Trophoblast cell (in vitro differentiated cells and primary cell): ENCODE measurements around the gene RPL11.

Experiments used
- DNase-seq, 2 donors: peaks; one replicate each; pipeline ENCODE4 v3.0.0-alpha.2; 2016
- H2AFZ ChIP-seq: 2 replicates; pipeline ENCODE4 v1.6.1; 2013; ENCODE audit warnings: low read length, moderate library complexity, mild to moderate bottlenecking; ENCODE audit not compliant: insufficient read depth, poor library complexity
- H2AK5ac ChIP-seq: 2 replicates; pipeline ENCODE4 v1.6.1; 2013; ENCODE audit warnings: mild to moderate bottlenecking, low read length
- H2BK120ac ChIP-seq: 2 replicates; pipeline ENCODE4 v1.6.1; 2013; ENCODE audit warnings: low read length, mild to moderate bottlenecking, moderate library complexity; ENCODE audit not compliant: insufficient read depth, poor library complexity
- H2BK12ac ChIP-seq: 2 replicates; pipeline ENCODE4 v1.6.1; 2013; ENCODE audit warnings: mild to moderate bottlenecking, low read length, moderate library complexity
- H2BK5ac ChIP-seq: 2 replicates; pipeline ENCODE4 v1.6.1; 2013; ENCODE audit warnings: low read length, low read depth, moderate library complexity, mild to moderate bottlenecking; ENCODE audit not compliant: poor library complexity
- H3K14ac ChIP-seq: 2 replicates; pipeline ENCODE4 v1.6.1; 2013; ENCODE audit warnings: mild to moderate bottlenecking, low read length
- H3K18ac ChIP-seq: 2 replicates; pipeline ENCODE4 v1.6.1; 2013; ENCODE audit warnings: mild to moderate bottlenecking, low read length
- H3K23ac ChIP-seq: 2 replicates; pipeline ENCODE4 v1.6.1; 2013; ENCODE audit warnings: low read length
- H3K27ac ChIP-seq: 2 replicates; pipeline ENCODE4 v1.5.1; 2013; ENCODE audit warnings: low read depth, mild to moderate bottlenecking, inconsistent platforms, low read length, moderate library complexity
- H3K27me3 ChIP-seq: 2 replicates; pipeline ENCODE4 v1.6.1; 2013; ENCODE audit warnings: inconsistent platforms, mild to moderate bottlenecking, low read length, moderate library complexity; ENCODE audit not compliant: insufficient read depth
- H3K36me3 ChIP-seq, 2 experiments: 1 replicate in 1 of 2; 2 replicates in 1 of 2; pipeline ENCODE4 v1.6.1; 2013; ENCODE audit warnings: low read length in 2 of 2, mild to moderate bottlenecking in 2 of 2, moderate library complexity in 1 of 2; ENCODE audit not compliant: insufficient read depth in 2 of 2, control insufficient read depth in 1 of 2
- H3K4ac ChIP-seq: 2 replicates; pipeline ENCODE4 v1.6.1; 2013; ENCODE audit warnings: low read depth, mild to moderate bottlenecking, low read length, moderate library complexity
- H3K4me1 ChIP-seq, 2 experiments: 1 replicate in 1 of 2; 2 replicates in 1 of 2; pipeline ENCODE4 v1.6.1; 2013; ENCODE audit warnings: low read length in 2 of 2, mild to moderate bottlenecking in 2 of 2, moderate library complexity in 1 of 2; ENCODE audit not compliant: insufficient read depth in 2 of 2, control insufficient read depth in 1 of 2
- H3K4me2 ChIP-seq: 2 replicates; pipeline ENCODE4 v1.6.1; 2013; ENCODE audit warnings: inconsistent platforms, mild to moderate bottlenecking, low read length, moderate library complexity
- H3K4me3 ChIP-seq: 2 replicates; pipeline ENCODE4 v1.5.1; 2013; ENCODE audit warnings: mild to moderate bottlenecking, low read depth, low read length, inconsistent platforms
- H3K79me1 ChIP-seq: one replicate; pipeline ENCODE4 v1.6.1; 2013; ENCODE audit warnings: low read length
- H3K79me2 ChIP-seq: 2 replicates; pipeline ENCODE4 v1.6.1; 2013; ENCODE audit warnings: low read length, mild to moderate bottlenecking; ENCODE audit not compliant: control insufficient read depth, insufficient read depth, poor library complexity
- H3K9ac ChIP-seq: 2 replicates; pipeline ENCODE4 v1.6.1; 2013; ENCODE audit warnings: mild to moderate bottlenecking, low read length
- H3K9me3 ChIP-seq: 2 replicates; pipeline ENCODE4 v1.6.1; 2013; ENCODE audit warnings: low read depth, mild to moderate bottlenecking, control low read depth, inconsistent platforms, low read length; ENCODE audit not compliant: insufficient read depth
- H4K12ac ChIP-seq: 2 replicates; pipeline ENCODE4 v1.6.1; 2013; ENCODE audit warnings: low read depth, mild to moderate bottlenecking, low read length, moderate library complexity
- H4K8ac ChIP-seq: 2 replicates; pipeline ENCODE4 v1.6.1; 2013; ENCODE audit warnings: low read depth, mild to moderate bottlenecking, low read length, moderate library complexity
- H4K91ac ChIP-seq: one replicate; pipeline ENCODE4 v1.6.1; 2013; ENCODE audit warnings: low read depth, mild to moderate bottlenecking, low read length, moderate library complexity
- WGBS: extraction: QIAGEN DNeasy Blood & Tissue Kit; methylation state at CpG from one replicate; pipeline ENCODE4 v1.1.7; 2013; ENCODE audit warnings: missing lambda C conversion rate; ENCODE audit not compliant: insufficient read length, insufficient coverage; ENCODE audit errors: extremely low coverage; 5-methylcytosine and 5-hydroxymethylcytosine counted together

RPL11 gene

GRCh38 chr1:23720256-23720995, 28.8 kb downstream of the RPL11 start:
- H2BK12ac ChIP-seq = no peak overlapping the region
- no peak overlapping the region for H2BK5ac ChIP-seq
- H3K4me3 ChIP-seq = no peak overlapping the region
- no peaks in the 10 kb centered on the region for H3K9me3 ChIP-seq
- no peak overlapping the region for H3K9ac ChIP-seq
- H4K91ac ChIP-seq = no peak overlapping the region
- no peak overlapping the region for H2AK5ac ChIP-seq
- H3K18ac ChIP-seq = no peak overlapping the region
- no peaks in the 10 kb centered on the region for H3K79me2 ChIP-seq
- H3K23ac ChIP-seq = no peak overlapping the region
- DNase-seq = peak in 1 of 2 donors; percentile 16
- no peak overlapping the region for H2BK120ac ChIP-seq
- H3K14ac ChIP-seq = no peak overlapping the region
- H2AFZ ChIP-seq = no peak overlapping the region
- H3K27ac ChIP-seq = no peak overlapping the region
- H3K27me3 ChIP-seq = no peaks in the 10 kb centered on the region
- H4K8ac ChIP-seq = no peak overlapping the region
- H4K12ac ChIP-seq = no peak overlapping the region
- no CpG with 5 or more reads among the region's 10 CpGs for WGBS
- H3K4ac ChIP-seq = no peak overlapping the region
- H3K4me2 ChIP-seq = no peak overlapping the region
- no peaks in the 10 kb centered on the region for H3K4me1 ChIP-seq
- peaks cover 0 to 3% of the 10 kb centered on the region in 2 experiments for H3K36me3 ChIP-seq
- no peaks in the 10 kb centered on the region for H3K79me1 ChIP-seq

DNA sequence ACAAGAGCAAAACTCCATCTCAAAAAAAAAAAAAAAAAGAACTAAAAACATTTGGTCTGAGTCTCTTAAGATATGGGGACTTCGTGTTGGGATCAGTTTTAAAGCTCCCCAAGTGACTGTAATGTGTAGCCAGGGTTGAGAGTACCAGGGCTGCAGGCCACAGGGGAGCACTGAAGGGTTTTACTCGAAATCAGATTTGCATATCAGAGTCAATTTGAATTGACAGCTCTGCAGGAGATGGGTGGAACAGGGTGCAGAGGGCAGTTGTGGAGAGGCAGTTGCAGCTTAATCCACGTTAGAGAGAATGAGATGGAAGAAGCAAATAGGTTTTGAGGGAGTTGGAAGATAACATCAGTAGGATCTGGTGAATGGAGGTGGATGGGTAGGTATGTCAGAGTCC, 31.0 kb downstream of the RPL11 start:
- Histone ChIP-seq H3K4me2 (no peak overlapping the region), H2BK5ac (no peak overlapping the region), H3K4me1 (no peaks in the 10 kb centered on the region), H2BK120ac (no peak overlapping the region), H3K4ac (no peak overlapping the region), H3K18ac (no peak overlapping the region), H3K27me3 (no peaks in the 10 kb centered on the region), H3K23ac (no peak overlapping the region), H3K27ac (no peak overlapping the region), H3K36me3 (peaks cover 0 to 3% of the 10 kb centered on the region in 2 experiments), H2BK12ac (no peak overlapping the region), H3K14ac (no peak overlapping the region), H2AFZ (no peak overlapping the region), H3K9ac (no peak overlapping the region), H4K8ac (no peak overlapping the region), H4K12ac (no peak overlapping the region), H2AK5ac (no peak overlapping the region), H3K79me1 (no peaks in the 10 kb centered on the region), H3K4me3 (no peak overlapping the region), H3K79me2 (no peaks in the 10 kb centered on the region), H4K91ac (no peak overlapping the region), H3K9me3 (no peaks in the 10 kb centered on the region)
- DNase-seq = no peak
- WGBS = no CpG with 5 or more reads among the region's 3 CpGs

GRCh38 chr1:23726686-23727085, 35.1 kb downstream of the RPL11 start:
- Histone ChIP-seq H2AFZ (no peak overlapping the region), H4K91ac (no peak overlapping the region), H3K4me3 (no peak overlapping the region), H3K9me3 (no peaks in the 10 kb centered on the region), H3K18ac (no peak overlapping the region), H3K14ac (no peak overlapping the region), H4K8ac (no peak overlapping the region), H3K79me2 (no peaks in the 10 kb centered on the region), H2BK12ac (no peak overlapping the region), H3K27ac (no peak overlapping the region), H3K4me1 (no peaks in the 10 kb centered on the region), H3K4ac (no peak overlapping the region), H3K79me1 (no peaks in the 10 kb centered on the region), H3K4me2 (no peak overlapping the region), H2AK5ac (no peak overlapping the region), H2BK5ac (no peak overlapping the region), H4K12ac (no peak overlapping the region), H3K27me3 (no peaks in the 10 kb centered on the region), H2BK120ac (no peak overlapping the region), H3K23ac (no peak overlapping the region), H3K9ac (no peak overlapping the region), H3K36me3 (peaks cover 0 to 3% of the 10 kb centered on the region in 2 experiments)
- no CpG with 5 or more reads among the region's 2 CpGs for WGBS
- DNase-seq = no peak

DNA sequence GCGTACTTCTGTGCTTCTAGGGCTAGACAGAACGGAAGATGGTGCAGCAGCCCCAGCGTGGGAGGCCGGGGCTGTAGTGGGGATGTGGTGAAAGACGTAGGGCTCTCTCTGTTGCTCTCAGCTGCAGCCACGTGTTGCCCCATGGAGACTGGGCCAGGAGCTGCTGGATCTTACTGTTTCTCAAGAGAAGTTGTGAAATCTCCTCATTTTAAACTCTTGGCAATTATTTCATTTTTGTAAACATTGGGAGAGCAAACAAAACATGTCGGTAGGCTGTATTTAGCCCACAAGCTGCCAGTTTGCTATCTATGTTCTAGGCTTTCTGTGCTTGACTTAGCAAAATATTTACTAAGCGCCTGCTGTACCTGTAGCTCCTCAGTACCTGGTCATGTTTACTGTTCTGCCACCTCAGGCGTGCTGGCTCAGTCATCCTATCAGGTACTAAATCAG, 35.8 kb downstream of the RPL11 start:
- no peak overlapping the region for H3K4me2 ChIP-seq
- H3K23ac ChIP-seq = peak overlapping the region; percentile 89
- H3K27ac ChIP-seq = no peak overlapping the region
- H2BK12ac ChIP-seq = no peak overlapping the region
- peak in 1 of 2 donors; percentile 10 for DNase-seq
- H3K4me1 ChIP-seq = no peaks in the 10 kb centered on the region
- no CpG with 5 or more reads among the region's 9 CpGs for whole genome bisulfite sequencing
- H3K79me2 ChIP-seq = no peaks in the 10 kb centered on the region
- H3K36me3 ChIP-seq = peaks cover 0 to 3% of the 10 kb centered on the region in 2 experiments
- no peak overlapping the region for H3K18ac ChIP-seq
- no peak overlapping the region for H4K12ac ChIP-seq
- H4K91ac ChIP-seq = no peak overlapping the region
- no peak overlapping the region for H2AFZ ChIP-seq
- no peaks in the 10 kb centered on the region for H3K79me1 ChIP-seq
- H3K14ac ChIP-seq = no peak overlapping the region
- no peak overlapping the region for H2BK5ac ChIP-seq
- no peak overlapping the region for H3K4me3 ChIP-seq
- H2AK5ac ChIP-seq = no peak overlapping the region
- no peak overlapping the region for H4K8ac ChIP-seq
- no peak overlapping the region for H3K4ac ChIP-seq
- H3K9ac ChIP-seq = no peak overlapping the region
- H3K27me3 ChIP-seq = no peaks in the 10 kb centered on the region
- no peaks in the 10 kb centered on the region for H3K9me3 ChIP-seq
- no peak overlapping the region for H2BK120ac ChIP-seq
